Stimulated activated CD4-positive, alpha-beta T cell treated with anti-CD3 and anti-CD28 coated beads, Interleukin-4, amount 100 ng/mL, for 4 hours (primary cell): ENCODE measurements around the gene MEX3A.
"Not testable (repeated sequence)": the region's sequence is repeated elsewhere in the genome, so short reads cannot be mapped to it uniquely, and the experiment has no call there.

Experiments used
- DNase-seq, 2 experiments: peaks; one replicate each; pipeline ENCODE4 v3.0.0-alpha.2; 2020

Gene MEX3A

DNA sequence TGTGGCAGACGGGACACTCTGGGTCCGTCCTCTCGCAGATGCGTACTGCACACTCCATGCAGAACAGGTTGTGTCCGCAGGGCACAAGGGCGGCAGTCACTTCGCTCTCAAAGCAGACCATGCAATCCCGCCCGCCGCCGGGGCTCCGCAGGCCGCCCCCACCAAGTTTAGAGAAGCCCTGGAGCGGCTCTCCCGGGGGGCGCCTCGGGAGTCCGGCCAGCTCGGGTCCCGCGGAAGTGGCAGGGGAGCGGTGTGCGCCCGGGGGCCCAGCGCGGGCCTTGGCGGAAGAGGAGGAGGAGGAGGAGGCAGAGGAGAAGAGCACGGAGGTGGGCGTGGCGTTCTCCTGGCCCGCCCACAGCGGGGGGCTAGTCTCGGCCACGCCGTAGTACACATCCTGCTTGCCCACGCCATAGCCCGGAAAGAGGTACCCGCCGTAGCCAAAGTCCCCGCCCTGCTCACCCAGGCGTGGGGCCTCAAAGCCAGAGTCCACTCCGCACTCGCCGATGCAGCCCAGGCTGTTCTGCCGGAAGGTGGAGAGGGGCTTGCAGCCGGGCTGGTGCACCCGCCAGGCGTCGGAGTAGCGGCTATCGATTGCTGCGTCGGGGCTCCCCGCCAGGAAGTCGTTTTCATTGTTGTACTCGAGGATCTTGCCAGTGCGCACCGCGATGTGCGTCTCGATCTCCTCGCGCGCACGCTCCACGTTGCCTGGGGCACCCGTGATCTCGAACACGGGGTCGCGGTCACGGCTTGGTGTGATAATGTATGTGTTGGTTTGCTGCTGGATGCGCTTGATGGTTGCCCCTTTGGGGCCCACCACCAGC is 5.4 kb downstream of the MEX3A start:
- no peak for DNase-seq

DNA sequence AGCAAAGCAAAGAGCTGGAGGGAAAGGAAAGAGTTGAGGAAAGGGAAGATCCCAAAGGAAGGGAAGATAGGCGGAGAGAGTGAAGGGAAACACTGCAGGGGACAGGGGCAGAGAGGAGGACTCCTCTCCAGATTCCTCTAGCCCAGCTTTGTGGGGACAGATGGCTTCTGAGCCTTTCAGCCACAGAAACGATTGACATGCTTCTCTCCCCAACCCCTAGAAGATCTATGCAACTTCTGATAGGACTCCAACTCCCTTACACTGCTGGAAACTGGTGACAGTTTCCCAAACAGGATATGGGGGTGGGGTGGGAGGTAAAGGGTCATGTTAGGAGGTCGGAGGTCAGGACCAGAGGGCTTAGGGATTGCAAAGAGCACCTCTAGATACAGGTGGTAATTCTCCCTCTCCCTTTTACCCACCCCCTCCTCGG is 6.5 kb downstream of the MEX3A start:
- no peak for DNase-seq

DNA sequence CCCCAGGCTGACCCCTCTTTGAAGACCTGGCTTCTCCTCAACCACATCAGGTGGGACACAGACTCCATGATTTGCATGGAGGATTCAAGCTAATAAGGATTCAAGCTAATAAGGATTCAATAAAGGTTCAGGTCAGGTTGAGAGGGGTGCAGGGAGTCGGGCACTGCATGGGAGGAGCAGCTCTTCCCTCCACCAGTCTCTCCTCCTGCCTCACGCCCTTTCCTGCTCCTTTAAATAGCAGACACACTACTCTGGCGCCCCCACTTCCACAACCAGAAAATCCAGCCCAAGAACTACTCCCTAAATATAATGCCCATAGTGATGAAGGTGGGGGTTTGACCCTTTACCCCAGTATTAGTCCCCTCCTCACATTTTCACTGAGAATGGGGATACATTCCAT is 7.1 kb downstream of the MEX3A start:
- no peak for DNase-seq

DNA sequence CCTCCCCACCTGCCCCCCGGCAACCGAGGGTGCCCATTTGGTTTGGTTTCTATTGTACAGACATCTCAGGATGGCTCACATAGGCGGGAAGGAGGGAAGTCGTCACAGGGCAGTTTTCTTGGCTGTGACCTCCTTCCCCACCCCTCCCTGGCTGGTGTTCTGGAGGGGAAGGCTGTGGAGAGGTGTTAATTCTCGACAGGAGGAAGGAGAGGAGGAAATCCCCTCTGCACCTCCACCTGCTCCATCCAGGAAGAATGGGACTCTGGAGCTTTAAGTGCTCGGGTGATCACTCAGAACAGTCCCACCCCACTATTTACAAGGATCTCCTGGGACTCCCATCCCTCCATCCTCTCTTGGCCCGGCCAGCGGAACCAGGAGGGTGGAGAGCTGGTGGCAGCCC is 7.6 kb downstream of the MEX3A start:
- no peak for DNase-seq

DNA sequence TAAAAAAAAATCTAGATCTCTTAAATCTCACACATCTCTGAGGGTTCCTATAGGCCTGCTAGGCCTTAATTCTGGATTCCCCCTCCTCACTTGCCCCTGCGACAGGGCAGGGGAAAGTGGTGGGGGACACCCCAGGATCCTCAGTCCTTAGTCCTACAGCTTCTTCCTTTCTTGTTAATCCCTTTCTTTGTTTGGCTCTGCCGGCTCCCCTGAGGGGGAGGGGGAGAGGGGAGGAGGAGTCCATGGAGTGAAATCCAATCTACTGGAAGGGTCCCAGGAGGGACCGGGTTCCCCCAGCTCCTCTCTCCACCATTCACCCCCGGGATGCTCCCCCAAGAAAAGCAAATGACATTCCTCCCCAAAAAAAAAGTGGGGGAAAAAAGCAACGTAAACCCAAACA is 8.5 kb downstream of the MEX3A start:
- DNase-seq, result no peak

DNA sequence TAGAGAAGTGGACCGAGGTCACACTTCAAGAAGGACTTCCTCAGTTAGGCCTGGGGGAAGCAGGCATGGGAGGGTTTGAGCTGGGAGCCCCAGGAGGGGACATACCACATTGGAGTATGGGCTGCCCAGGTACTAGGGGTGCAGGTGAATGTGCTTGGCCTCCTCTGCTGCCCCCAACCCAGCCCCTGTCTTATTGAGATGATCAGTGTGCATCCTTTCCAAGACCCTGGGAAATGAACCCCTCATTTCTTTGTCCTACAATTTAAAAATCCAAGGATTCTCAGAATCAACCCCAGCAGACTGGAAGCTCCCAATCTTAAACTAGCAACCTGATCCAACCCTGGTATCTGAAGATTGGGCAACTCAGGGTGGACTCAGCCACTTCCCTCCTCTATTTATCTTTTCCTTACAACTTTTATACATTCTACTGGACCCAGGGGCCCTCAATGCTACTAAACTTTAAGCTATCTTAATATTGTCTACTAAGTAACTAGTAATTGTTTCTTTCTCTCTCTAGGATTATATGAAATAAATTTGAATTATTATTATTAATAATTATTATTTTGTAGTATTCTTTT is 9.1 kb downstream of the MEX3A start:
- DNase-seq, result no peak

DNA sequence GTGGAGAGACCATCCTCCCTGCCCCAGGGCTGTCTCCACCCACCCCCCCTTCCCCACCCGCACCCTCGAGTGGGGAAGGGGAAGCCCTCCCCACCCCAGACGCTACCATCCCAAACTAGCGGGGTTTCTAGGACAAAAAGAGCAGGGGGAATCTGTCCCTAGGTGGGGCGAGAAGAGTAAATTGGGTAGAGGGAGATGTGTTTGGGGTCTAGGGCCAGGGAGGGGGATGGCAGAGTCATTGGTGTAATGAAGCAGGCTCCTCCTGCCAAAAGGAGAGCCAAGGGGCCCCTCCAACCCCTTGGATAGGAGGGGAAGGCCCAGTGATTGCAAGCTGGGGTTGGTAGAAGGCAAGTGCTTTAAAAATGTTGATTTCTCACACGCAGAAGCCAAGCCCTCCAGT is 10.0 kb downstream of the MEX3A start:
- no peak for DNase-seq

DNA sequence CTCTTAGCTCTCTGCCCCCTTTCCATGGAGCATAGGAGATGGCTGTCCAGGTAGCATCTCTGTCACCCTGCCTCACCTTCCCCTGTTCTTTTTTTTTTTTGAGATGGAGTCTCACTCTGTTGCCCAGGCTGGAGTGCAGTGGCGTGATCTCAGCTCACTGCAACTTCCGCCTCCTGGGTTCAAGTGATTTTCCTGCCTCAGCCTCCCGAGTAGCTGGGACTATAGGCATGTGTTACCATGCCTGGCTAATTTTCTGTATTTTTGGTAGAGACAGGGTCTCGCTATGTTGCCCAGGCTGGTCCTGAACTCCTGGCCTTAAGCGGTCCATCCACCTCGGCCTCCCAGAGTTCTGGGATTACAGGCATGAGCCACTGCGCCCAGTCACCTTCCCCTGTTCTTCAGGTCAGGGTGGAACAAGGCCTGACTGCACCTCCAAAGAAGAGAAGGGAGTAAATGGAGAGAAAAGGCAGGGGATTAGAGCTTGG is 10.9 kb downstream of the MEX3A start:
- DNase-seq, result not testable (repeated sequence)

DNA sequence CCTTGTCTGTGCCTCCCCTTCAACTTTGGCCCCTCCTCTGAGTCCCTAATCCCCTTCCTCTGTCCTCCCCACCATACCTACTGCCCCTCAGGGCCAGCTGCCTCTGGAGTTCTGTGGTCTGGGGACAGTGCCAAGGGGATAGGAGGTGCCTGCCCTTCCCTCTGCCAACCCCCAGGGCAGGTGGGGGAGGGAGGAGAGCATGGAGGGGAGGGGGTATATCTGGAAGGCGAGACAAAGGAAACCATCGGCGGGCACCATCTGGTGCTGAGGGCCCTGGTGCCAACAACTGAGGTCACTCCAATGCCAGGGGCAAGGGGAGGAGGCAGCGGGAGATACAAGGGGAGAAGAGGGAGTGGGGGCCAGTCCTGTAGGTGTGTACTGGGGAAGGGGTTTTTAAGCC is 11.7 kb downstream of the MEX3A start:
- no peak for DNase-seq

DNA sequence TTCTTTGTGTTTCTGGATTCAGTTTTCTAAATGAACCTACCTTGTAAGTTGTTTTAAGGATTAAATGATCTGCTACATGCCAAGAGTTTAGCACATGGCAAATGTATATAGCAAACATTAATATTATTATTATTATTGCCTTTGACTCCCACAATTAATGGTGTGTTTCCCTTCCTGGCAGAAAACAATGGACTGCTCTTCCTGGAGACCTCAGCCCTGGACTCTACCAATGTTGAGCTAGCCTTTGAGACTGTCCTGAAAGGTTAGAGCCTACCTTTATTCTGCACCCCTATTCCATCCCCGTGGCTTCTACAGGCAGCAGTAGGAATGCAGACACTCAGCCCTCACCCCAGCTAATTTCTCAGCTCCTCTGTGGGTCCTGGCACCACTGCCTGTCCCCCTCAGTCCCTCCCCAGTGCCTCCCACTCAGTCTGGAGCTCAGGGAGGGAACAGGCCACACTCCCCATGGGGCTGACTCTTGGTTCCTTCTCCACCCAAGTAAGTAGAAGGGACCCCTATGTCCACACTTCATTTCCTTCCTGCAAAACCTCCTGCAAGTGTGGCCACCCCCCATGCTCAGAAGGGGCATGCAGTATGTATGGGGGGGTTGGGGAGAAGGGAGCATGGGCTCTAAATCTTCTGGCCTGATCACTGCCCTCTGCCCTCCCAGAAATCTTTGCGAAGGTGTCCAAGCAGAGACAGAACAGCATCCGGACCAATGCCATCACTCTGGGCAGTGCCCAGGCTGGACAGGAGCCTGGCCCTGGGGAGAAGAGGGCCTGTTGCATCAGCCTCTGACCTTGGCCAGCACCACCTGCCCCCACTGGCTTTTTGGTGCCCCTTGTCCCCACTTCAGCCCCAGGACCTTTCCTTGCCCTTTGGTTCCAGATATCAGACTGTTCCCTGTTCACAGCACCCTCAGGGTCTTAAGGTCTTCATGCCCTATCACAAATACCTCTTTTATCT is 12.5 kb downstream of the MEX3A start:
- no peak for DNase-seq

DNA sequence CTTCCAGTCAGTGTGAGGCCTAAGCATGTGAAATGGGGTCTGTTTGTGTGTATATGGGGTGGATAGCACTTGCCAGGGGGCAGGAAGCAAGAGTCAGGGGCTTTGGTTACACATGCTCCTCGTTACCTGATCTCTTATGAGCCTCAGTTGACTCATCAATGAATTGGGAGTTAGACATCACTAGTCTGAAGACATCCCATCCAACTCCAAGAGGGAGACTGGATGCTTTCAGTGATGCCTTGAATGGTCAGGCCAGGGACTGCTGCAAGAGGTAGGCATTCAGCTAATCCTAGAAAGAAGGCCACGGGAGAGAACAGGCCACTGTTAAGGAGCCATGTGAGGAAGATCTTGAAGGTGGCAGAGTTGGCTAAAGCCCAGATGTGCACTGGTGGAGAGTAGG is 15.0 kb downstream of the MEX3A start:
- DNase-seq, result no peak

DNA sequence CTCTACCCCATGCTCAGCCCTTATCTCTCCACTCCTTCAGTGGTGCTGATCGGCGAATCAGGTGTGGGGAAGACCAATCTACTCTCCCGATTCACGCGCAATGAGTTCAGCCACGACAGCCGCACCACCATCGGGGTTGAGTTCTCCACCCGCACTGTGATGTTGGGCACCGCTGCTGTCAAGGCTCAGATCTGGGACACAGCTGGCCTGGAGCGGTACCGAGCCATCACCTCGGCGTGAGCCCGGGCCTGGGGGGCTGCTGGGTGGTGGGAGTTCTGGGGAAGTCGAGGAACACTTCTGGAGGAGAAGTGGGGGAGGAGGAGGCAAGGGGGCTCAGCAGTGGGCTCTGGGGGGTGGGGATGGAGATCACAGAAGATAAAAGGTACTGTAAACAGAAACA is 16.4 kb downstream of the MEX3A start:
- no peak for DNase-seq

DNA sequence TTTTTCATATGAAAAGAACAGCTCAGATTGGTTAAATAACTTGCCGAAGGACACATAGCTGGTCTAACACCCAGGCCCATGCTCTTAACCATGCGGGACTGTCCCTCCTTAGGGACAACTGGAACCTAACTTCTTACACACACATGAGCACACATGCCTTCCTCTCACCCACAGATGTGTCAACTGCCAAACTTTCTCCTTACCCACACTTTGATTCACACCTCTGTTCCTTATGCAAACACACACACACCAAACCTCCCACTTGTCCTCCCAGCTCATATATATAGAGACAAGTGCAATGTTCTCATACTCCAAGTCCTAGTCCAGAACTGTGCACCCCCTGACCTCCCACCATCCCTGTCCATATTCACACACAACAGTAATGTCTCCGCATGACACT is 17.1 kb downstream of the MEX3A start:
- no peak for DNase-seq

DNA sequence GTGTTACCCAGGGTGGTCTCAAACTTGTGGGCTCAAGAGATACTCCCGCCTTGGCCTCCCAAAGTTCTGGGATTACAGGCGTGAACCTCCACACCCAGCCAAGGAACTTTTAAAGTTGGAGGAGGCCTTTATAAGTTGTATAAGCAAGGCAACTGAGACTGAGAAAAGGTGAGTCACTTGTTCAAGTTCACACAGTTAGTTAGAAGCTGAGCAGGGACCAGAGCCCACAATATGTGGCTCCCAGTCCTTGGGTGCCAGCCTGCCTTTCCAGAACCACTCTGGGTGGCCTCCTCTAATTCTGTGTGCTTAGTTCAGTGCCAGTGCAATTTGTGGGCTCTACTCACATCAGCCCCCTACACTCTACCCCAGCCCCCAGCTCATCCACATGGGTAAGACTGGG is 17.6 kb downstream of the MEX3A start:
- no peak for DNase-seq

DNA sequence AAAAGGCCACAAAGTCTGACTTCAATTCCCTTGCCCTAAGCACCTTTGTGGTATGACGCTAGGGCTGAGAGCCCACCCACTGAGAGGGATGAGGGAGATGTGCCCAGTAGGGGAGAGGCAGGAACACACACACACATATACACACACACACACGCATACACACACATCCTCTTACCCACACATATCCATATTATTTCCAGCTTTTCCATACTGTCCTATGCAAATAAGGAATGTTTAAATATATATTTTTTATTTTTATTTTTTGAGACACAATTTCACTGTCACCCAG is 18.3 kb downstream of the MEX3A start:
- no peak for DNase-seq

DNA sequence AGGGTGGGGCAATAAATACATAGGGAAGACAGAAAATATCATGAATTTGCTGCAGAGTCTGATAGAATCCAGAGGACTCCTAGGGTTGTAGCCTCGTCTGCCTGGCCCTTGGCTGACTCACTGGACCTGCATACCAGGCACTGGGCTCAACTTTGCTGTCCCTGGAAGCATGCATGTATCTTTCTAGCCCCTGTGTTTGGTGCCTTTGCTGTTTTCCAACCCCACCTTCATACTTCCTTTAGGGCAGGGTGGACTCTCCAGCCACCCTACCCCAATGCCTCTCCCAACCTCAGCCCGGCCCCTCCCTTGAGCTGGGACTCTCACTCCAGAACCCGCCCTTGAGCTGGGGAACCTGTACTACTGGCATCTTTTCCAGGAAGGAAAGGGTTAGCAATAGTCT is 20.1 kb downstream of the MEX3A start:
- DNase-seq, result no peak

DNA sequence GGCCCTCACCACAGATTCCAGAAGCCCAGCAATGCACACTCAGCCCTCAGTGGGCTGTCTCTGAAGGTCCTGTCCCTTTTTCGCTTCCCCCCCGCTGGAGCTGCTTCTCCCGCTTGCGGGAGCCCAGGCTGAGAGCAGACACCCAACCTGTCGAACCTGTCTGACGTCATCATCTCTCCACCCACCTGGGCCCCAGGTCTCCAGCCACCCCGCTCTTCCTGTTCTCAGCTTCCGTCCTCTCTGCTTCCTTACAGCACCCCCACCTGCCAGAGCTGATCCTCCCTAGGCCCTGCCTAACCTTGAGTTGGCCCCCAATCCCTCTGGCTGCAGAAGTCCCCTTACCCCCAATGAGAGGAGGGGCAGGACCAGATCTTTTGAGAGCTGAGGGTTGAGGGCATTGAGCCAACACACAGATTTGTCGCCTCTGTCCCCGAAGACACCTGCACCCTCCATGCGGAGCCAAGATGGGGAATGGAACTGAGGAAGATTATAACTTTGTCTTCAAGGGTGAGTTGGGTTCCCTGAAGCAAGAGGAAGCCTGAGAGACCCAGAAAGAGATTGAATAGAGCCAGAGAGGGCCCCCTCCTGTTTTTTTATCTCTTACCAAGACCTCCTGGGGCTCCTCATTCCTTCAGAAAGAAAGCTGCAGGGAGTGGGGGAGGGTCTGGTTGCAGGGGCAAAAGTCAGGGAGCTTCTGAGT is 21.2 kb downstream of the MEX3A start, which contains the start of gene RAB25:
Gene RAB25, plus strand, starts transcription at position 224 of the 700 bp plus-strand sequence. Its CDS starts 241 bp downstream, at position 465.
- no peak for DNase-seq

DNA sequence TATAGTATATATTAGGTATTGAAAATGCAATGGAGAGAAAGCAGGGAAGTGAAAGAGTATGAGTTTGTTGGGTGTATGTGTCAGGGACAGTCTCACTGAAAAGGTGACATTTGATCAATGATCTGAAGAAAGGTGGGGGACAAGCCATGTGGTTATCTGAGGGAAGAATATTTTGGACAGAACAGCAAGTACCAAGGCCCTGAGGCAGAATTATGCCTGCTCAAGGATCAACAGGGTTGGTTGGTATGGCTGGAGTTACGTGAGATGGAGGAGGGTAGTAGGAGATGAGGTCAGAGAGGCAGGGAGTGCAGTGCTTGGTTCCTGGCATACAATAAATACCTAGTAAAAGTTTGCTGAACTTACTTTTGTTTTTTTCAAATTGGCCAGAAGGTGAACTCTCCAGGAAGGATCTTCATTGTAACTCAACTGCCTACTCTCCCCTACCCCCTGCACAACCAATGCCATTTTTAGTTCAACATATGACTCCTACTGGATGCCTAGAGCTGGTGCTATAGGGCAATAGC is 25.9 kb downstream of the MEX3A start:
- no peak for DNase-seq

DNA sequence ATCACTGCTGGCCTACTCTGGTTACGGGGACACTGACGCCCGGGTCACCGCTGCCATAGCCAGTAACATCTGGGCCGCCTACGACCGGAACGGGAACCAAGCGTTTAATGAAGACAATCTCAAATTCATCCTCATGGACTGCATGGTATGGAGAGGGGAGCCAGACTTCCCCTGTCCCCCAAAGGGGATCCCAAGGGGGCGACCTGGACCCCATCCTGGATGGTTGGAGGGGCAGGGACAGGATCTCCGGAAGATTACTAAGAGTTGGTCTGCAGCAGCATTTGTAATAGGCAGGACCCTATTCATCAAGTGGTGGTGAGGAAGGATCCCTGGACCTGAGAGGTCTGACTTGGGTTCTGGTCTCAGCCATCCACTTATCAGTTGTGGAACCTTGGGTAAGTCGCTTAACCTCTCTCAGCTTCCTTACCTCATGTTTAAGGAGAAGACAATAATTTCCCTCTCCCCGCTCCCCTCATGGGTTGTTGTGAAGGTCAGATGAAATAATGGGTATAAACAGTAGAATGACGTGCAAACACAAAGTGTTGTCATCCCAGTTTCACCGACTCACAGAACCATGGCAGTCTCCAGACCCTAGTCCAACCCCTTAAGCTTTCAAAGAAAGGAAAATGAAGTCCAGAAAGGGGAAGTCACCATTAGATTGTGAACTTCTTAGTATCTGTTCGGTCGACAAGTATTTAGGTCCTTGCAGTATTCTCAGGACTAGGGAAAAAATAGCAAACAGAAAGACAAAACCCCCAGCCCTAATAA is 26.8 kb downstream of the MEX3A start:
- DNase-seq, result no peak

DNA sequence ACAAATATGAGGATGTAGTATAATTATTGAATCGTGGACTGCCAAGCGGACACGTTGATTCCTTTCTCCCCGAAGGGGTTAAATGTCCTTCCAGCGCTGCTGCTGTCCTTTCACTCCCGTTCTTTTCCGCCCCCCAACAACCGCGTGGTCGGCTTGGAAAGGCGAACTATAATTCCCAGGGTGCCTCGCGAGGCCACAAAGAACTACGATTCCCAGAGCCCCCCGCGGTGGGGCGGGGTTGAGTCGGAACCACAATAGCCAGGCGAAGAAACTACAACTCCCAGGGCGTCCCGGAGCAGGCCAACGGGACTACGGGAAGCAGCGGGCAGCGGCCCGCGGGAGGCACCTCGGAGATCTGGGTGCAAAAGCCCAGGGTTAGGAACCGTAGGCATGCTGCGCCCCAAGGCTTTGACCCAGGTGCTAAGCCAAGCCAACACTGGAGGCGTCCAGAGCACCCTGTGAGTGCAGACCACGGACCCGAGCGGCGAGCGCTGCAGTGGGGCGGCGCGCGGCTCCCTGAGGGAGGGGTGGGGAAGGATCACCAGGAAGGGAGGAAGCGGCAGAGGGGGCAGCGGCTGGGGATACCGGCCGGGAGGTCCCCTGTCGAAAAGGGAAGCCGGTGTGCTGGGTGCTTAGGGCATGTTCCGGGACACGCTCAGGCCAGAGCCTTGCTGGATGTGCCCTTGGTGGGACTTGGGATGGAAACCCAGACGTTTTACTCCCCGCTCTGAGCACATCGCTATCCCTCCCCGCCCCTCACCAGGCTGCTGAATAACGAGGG is 27.6 kb downstream of the MEX3A start, which contains the start of gene LAMTOR2:
Gene LAMTOR2, plus strand, starts transcription at position 283 of the 781 bp plus-strand sequence. Its CDS starts 108 bp downstream, at position 391.
- peak; percentile 95 to 96 for DNase-seq
